ENCODE results near the gene TBX1.

TBX1 gene

DNA sequence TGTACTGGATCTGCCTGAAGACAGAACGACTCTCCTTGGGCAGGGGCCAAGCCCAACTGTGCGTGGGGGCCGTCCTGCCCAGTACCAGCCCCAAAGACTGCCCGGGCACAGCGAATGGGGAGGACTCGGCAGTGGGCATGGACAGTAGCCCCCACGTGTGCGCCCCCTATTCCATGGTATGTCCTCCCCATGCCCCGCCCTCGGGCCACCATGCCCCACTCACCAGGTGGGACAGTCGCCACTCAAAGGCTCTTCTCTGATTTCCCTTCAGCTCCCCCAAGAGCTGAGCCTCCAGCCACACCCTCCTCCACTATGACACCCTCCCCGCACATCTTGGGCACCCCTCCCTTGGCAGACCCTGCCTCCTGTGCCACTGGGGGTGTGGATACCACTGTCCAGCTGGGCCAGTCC is 50.6 kb downstream of the TBX1 start:
- H2BK120ac ChIP-seq (ENCODE audit: insufficient read depth, low read length, poor library complexity) = no peak overlapping the region
- H3K9me3 ChIP-seq (ENCODE audit: insufficient read depth, low read depth, low read length) = no peaks in the 10 kb centered on the region
- peaks cover 3 to 6% of the 10 kb centered on the region in 2 experiments for H3K4me1 ChIP-seq (ENCODE audit: control insufficient read depth in 1 of 2, insufficient read depth in 2 of 2, low read length in 2 of 2)
- H3K79me1 ChIP-seq (ENCODE audit: low read length) = no peaks in the 10 kb centered on the region
- WGBS (ENCODE audit: extremely low coverage, insufficient coverage, insufficient read length) = no CpG with 5 or more reads among the region's 12 CpGs
- no peak overlapping the region for H3K14ac ChIP-seq (ENCODE audit: low read length)
- H3K4me3 ChIP-seq (ENCODE audit: low read depth, low read length) = no peak overlapping the region
- H2AK5ac ChIP-seq (ENCODE audit: low read length) = peak overlapping the region; percentile 26
- no peak overlapping the region for H4K12ac ChIP-seq (ENCODE audit: low read depth, low read length)
- no peak overlapping the region for H3K23ac ChIP-seq (ENCODE audit: low read length)
- no peak overlapping the region for H3K4me2 ChIP-seq (ENCODE audit: low read length)
- no peak overlapping the region for H4K91ac ChIP-seq (ENCODE audit: low read depth, low read length)
- no peaks in the 10 kb centered on the region for H3K27me3 ChIP-seq (ENCODE audit: insufficient read depth, low read length)
- H3K36me3 ChIP-seq (ENCODE audit: control insufficient read depth in 1 of 2, insufficient read depth in 2 of 2, low read length in 2 of 2) = peaks cover 3 to 7% of the 10 kb centered on the region in 2 experiments
- H2AFZ ChIP-seq (ENCODE audit: insufficient read depth, low read length, poor library complexity) = no peak overlapping the region
- no peak overlapping the region for H3K27ac ChIP-seq (ENCODE audit: low read depth, low read length)
- H3K4ac ChIP-seq (ENCODE audit: low read depth, low read length) = no peak overlapping the region
- no peak overlapping the region for H4K8ac ChIP-seq (ENCODE audit: low read depth, low read length)
- DNase-seq = no peak
- no peak overlapping the region for H3K9ac ChIP-seq (ENCODE audit: low read length)
- H3K18ac ChIP-seq (ENCODE audit: low read length) = no peak overlapping the region
- no peak overlapping the region for H2BK5ac ChIP-seq (ENCODE audit: low read depth, low read length, poor library complexity)
- H2BK12ac ChIP-seq (ENCODE audit: low read length) = no peak overlapping the region
- H3K79me2 ChIP-seq (ENCODE audit: control insufficient read depth, insufficient read depth, low read length, poor library complexity) = no peaks in the 10 kb centered on the region

DNA sequence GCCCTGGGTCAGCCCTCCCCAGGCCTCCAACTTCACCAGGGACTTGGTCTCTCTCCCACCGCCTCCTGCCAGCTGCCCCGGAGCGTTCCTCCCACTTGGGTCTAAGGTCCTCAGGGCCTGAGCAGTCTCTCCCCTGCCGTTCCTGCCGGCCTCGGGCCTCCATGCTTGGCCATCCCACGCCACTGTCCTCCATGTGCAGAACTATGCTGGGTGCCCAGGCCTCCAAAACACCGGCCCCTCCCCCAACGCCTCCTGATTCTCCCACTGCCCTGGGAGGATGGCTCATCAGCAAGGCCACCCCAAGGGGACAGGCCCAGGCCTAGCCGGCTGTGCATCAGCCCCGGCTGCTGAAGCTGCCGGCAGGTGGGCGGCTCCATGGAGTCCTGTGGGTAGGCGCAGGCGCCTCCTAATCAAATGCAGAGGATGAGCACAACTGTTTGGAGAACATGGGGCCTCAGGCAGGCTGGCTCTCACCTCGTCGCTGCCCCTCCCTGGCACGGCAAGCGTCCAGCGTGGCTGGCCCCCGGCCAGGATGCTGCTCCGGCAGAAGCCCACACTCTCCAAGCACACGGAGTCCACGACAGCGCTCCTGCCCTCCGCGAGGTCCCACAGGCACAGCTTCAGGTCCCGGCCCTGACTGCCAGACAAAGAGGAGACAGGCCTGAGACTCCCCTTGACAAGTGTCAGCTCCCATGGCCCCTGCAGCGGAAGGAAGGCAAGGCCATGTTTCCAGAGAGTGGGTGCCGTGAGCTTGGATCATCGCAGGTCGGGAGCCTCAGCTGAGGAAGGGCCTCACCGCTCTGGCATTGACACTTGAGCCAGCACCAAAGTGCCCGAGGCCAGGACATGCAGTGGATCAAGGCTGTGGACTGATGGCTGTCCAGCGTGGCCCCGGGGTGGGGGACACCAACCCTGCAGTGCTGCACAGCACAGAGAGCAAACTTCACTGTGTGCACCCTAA is 51.5 kb downstream of the TBX1 start:
- Histone ChIP-seq H3K23ac (ENCODE audit: low read length) (no peak overlapping the region), H4K8ac (ENCODE audit: low read depth, low read length) (no peak overlapping the region)

GRCh38 chr22:19812910-19813309 is 52.3 kb downstream of the TBX1 start:
- Histone ChIP-seq H4K8ac (ENCODE audit: low read depth, low read length) (no peak overlapping the region), H3K4me3 (ENCODE audit: low read depth, low read length) (no peak overlapping the region), H3K4me1 (ENCODE audit: control insufficient read depth in 1 of 2, insufficient read depth in 2 of 2, low read length in 2 of 2) (peaks cover 2 to 4% of the 10 kb centered on the region in 2 experiments), H2BK5ac (ENCODE audit: low read depth, low read length, poor library complexity) (no peak overlapping the region), H4K91ac (ENCODE audit: low read depth, low read length) (no peak overlapping the region), H3K23ac (ENCODE audit: low read length) (no peak overlapping the region), H2AFZ (ENCODE audit: insufficient read depth, low read length, poor library complexity) (no peak overlapping the region), H3K27ac (ENCODE audit: low read depth, low read length) (no peak overlapping the region), H3K4ac (ENCODE audit: low read depth, low read length) (no peak overlapping the region), H3K79me2 (ENCODE audit: control insufficient read depth, insufficient read depth, low read length, poor library complexity) (no peaks in the 10 kb centered on the region), H2BK12ac (ENCODE audit: low read length) (no peak overlapping the region), H3K9ac (ENCODE audit: low read length) (no peak overlapping the region), H3K9me3 (ENCODE audit: insufficient read depth, low read depth, low read length) (no peaks in the 10 kb centered on the region), H4K12ac (ENCODE audit: low read depth, low read length) (no peak overlapping the region), H3K27me3 (ENCODE audit: insufficient read depth, low read length) (no peaks in the 10 kb centered on the region), H3K36me3 (ENCODE audit: control insufficient read depth in 1 of 2, insufficient read depth in 2 of 2, low read length in 2 of 2) (peaks cover 3 to 4% of the 10 kb centered on the region in 2 experiments), H3K14ac (ENCODE audit: low read length) (no peak overlapping the region), H3K18ac (ENCODE audit: low read length) (no peak overlapping the region), H3K79me1 (ENCODE audit: low read length) (no peaks in the 10 kb centered on the region), H2AK5ac (ENCODE audit: low read length) (no peak overlapping the region), H3K4me2 (ENCODE audit: low read length) (no peak overlapping the region), H2BK120ac (ENCODE audit: insufficient read depth, low read length, poor library complexity) (no peak overlapping the region)
- no peak for DNase-seq
- WGBS (ENCODE audit: extremely low coverage, insufficient coverage, insufficient read length) = no CpG with 5 or more reads among the region's 11 CpGs

More for the DNA sequence above, 51.5 kb downstream of the TBX1 start:
- H3K9me3 ChIP-seq (ENCODE audit: insufficient read depth, low read depth, low read length) = no peaks in the 10 kb centered on the region
- H3K79me2 ChIP-seq (ENCODE audit: control insufficient read depth, insufficient read depth, low read length, poor library complexity) = no peaks in the 10 kb centered on the region
- no CpG with 5 or more reads among the region's 36 CpGs for WGBS (ENCODE audit: extremely low coverage, insufficient coverage, insufficient read length)
- no peak overlapping the region for H2BK12ac ChIP-seq (ENCODE audit: low read length)
- no peaks in the 10 kb centered on the region for H3K27me3 ChIP-seq (ENCODE audit: insufficient read depth, low read length)
- no peak overlapping the region for H2BK120ac ChIP-seq (ENCODE audit: insufficient read depth, low read length, poor library complexity)
- no peak for DNase-seq
- H3K4me3 ChIP-seq (ENCODE audit: low read depth, low read length) = no peak overlapping the region
- no peak overlapping the region for H3K4ac ChIP-seq (ENCODE audit: low read depth, low read length)
- H3K27ac ChIP-seq (ENCODE audit: low read depth, low read length) = no peak overlapping the region
- H3K4me1 ChIP-seq (ENCODE audit: control insufficient read depth in 1 of 2, insufficient read depth in 2 of 2, low read length in 2 of 2) = peaks cover 2 to 4% of the 10 kb centered on the region in 2 experiments
- no peak overlapping the region for H2AFZ ChIP-seq (ENCODE audit: insufficient read depth, low read length, poor library complexity)
- no peaks in the 10 kb centered on the region for H3K79me1 ChIP-seq (ENCODE audit: low read length)
- H2BK5ac ChIP-seq (ENCODE audit: low read depth, low read length, poor library complexity) = no peak overlapping the region
- no peak overlapping the region for H3K18ac ChIP-seq (ENCODE audit: low read length)
- H3K4me2 ChIP-seq (ENCODE audit: low read length) = no peak overlapping the region
- H4K12ac ChIP-seq (ENCODE audit: low read depth, low read length) = no peak overlapping the region
- H4K91ac ChIP-seq (ENCODE audit: low read depth, low read length) = no peak overlapping the region
- H3K9ac ChIP-seq (ENCODE audit: low read length) = no peak overlapping the region
- no peak overlapping the region for H2AK5ac ChIP-seq (ENCODE audit: low read length)
- peaks cover 3 to 4% of the 10 kb centered on the region in 2 experiments for H3K36me3 ChIP-seq (ENCODE audit: control insufficient read depth in 1 of 2, insufficient read depth in 2 of 2, low read length in 2 of 2)
- H3K14ac ChIP-seq (ENCODE audit: low read length) = no peak overlapping the region

- Histone ChIP-seq H3K14ac (ENCODE audit: low read length) (no peak overlapping the region), H3K18ac (ENCODE audit: low read length) (no peak overlapping the region), H3K4me3 (ENCODE audit: low read depth, low read length) (no peak overlapping the region), H2AK5ac (ENCODE audit: low read length) (no peak overlapping the region), H3K4me2 (ENCODE audit: low read length) (no peak overlapping the region), H3K27me3 (ENCODE audit: insufficient read depth, low read length) (no peaks in the 10 kb centered on the region), H3K79me1 (ENCODE audit: low read length) (no peaks in the 10 kb centered on the region), H3K23ac (ENCODE audit: low read length) (no peak overlapping the region), H2BK12ac (ENCODE audit: low read length) (no peak overlapping the region), H3K36me3 (ENCODE audit: control insufficient read depth in 1 of 2, insufficient read depth in 2 of 2, low read length in 2 of 2) (peaks cover 2 to 3% of the 10 kb centered on the region in 2 experiments), H3K79me2 (ENCODE audit: control insufficient read depth, insufficient read depth, low read length, poor library complexity) (no peaks in the 10 kb centered on the region), H4K8ac (ENCODE audit: low read depth, low read length) (no peak overlapping the region), H2BK120ac (ENCODE audit: insufficient read depth, low read length, poor library complexity) (no peak overlapping the region), H3K9me3 (ENCODE audit: insufficient read depth, low read depth, low read length) (no peaks in the 10 kb centered on the region), H4K12ac (ENCODE audit: low read depth, low read length) (no peak overlapping the region), H3K27ac (ENCODE audit: low read depth, low read length) (no peak overlapping the region), H3K4me1 (ENCODE audit: control insufficient read depth in 1 of 2, insufficient read depth in 2 of 2, low read length in 2 of 2) (peaks cover 2 to 4% of the 10 kb centered on the region in 2 experiments), H2AFZ (ENCODE audit: insufficient read depth, low read length, poor library complexity) (no peak overlapping the region), H4K91ac (ENCODE audit: low read depth, low read length) (no peak overlapping the region), H3K4ac (ENCODE audit: low read depth, low read length) (no peak overlapping the region), H3K9ac (ENCODE audit: low read length) (no peak overlapping the region), H2BK5ac (ENCODE audit: low read depth, low read length, poor library complexity) (no peak overlapping the region)
- no peak for DNase-seq
- no CpG with 5 or more reads among the region's 5 CpGs for whole genome bisulfite sequencing (ENCODE audit: extremely low coverage, insufficient coverage, insufficient read length)
These were observed 53.9 kb downstream of the TBX1 start for GRCh38 chr22:19814428-19814827.
